ENCODE results near the gene CD47.

CD47 gene

GRCh38 chr3:108070356-108070755, 20.5 kb downstream of the CD47 start:
- TF ChIP-seq, protein P1, sequence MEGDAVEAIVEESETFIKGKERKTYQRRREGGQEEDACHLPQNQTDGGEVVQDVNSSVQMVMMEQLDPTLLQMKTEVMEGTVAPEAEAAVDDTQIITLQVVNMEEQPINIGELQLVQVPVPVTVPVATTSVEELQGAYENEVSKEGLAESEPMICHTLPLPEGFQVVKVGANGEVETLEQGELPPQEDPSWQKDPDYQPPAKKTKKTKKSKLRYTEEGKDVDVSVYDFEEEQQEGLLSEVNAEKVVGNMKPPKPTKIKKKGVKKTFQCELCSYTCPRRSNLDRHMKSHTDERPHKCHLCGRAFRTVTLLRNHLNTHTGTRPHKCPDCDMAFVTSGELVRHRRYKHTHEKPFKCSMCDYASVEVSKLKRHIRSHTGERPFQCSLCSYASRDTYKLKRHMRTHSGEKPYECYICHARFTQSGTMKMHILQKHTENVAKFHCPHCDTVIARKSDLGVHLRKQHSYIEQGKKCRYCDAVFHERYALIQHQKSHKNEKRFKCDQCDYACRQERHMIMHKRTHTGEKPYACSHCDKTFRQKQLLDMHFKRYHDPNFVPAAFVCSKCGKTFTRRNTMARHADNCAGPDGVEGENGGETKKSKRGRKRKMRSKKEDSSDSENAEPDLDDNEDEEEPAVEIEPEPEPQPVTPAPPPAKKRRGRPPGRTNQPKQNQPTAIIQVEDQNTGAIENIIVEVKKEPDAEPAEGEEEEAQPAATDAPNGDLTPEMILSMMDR (conservative IDR thresholded peaks at IDR 0.05; ENCODE audit: low read depth, low read length), result no peak
- H3K4me3 ChIP-seq (ENCODE audit: low read depth, low read length), result no peak overlapping the region
- DNase-seq (ENCODE audit: low read depth), result no peak

DNA sequence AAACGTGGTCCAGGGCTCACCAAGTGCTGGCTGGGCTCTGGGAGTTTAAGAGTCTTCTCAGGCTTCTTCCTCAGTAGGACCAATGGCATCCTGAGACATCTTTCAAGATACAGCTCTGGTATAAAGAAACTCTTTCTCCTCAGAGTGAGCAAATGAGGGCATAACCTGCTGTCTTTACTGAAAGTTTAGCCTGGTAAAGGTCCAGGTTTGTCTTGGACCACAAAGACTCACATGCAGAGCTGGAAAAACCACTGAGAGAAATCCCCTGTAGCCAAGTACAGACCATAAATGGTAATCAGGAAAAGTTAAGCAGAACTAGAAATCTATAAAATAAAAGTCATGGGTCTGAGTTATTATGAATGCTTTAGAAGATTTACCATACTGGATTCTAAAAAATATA, 23.1 kb downstream of the CD47 start:
- no peak overlapping the region for H3K4me3 ChIP-seq (ENCODE audit: low read depth, low read length)
- TF ChIP-seq, protein P1 (conservative IDR thresholded peaks at IDR 0.05; ENCODE audit: low read depth, low read length), result no peak
- peak; percentile 46 for DNase-seq (ENCODE audit: low read depth)

- TF ChIP-seq, protein P1 (conservative IDR thresholded peaks at IDR 0.05; ENCODE audit: low read depth, low read length), result no peak
- H3K4me3 ChIP-seq (ENCODE audit: low read depth, low read length), result no peak overlapping the region
- DNase-seq (ENCODE audit: low read depth), result no peak
Observed at GRCh38 chr3:108065096-108065495, 25.7 kb downstream of the CD47 start.

DNA sequence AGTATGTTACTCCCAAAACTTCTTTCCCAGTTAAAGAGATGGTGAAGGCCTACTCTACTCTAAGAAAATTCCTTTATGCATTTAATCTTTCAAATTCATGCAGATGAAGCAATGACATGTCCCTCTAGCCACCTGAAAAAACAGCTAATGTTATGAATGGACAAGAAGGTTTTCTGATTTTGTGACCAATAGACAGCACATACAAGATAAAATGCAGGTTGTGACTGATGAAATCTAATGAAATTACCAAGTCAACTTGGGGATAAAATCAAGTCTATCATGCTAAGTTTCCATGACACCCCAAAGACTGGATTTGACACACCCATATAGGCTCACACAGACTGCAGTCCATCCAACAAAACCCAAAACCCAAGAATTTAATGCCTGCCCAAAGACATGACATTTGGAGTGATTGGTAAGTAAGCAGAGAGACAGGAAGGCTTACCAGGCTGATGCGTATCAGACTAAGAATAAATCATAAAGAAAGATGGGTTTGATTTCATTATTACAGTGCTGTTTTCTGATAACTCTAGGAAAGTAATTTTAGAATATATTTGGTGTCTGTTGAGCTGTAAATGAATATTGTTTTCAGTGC, 26.4 kb downstream of the CD47 start:
- TF ChIP-seq, protein P1 (conservative IDR thresholded peaks at IDR 0.05; ENCODE audit: low read depth, low read length), result no peak
- DNase-seq (ENCODE audit: low read depth), result no peak
- H3K4me3 ChIP-seq (ENCODE audit: low read depth, low read length), result no peak overlapping the region

DNA sequence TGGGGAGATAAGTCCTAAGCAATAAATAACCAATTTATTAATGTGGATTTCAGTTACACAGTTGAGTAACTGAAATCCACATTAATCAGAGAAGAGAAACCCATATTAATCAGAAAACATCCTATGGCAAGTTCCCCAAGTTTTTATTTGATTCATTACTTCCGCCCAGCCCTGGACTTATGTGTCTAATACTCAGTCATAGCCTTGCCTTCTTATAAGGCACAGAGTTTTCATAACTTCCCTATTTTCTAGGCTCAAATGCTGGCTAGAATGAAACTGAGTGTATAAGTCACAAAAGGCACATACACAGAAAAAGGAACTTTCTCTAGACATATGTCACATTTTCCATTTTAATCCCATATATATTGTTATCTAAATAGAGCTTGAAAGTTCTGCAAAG, 28.8 kb downstream of the CD47 start:
- TF ChIP-seq, protein P1 (conservative IDR thresholded peaks at IDR 0.05; ENCODE audit: low read depth, low read length), result no peak
- no peak for DNase-seq (ENCODE audit: low read depth)
- no peak overlapping the region for H3K4me3 ChIP-seq (ENCODE audit: low read depth, low read length)

- peak; percentile 33 for DNase-seq (ENCODE audit: low read depth)
- TF ChIP-seq, protein P1 (conservative IDR thresholded peaks at IDR 0.05; ENCODE audit: low read depth, low read length), result no peak
- H3K4me3 ChIP-seq (ENCODE audit: low read depth, low read length), result no peak overlapping the region
Observed at GRCh38 chr3:108060331-108060730, 30.5 kb downstream of the CD47 start.

GRCh38 chr3:108055931-108056330, 34.9 kb downstream of the CD47 start:
- TF ChIP-seq, protein P1 (conservative IDR thresholded peaks at IDR 0.05; ENCODE audit: low read depth, low read length), result no peak
- no peak overlapping the region for H3K4me3 ChIP-seq (ENCODE audit: low read depth, low read length)
- DNase-seq (ENCODE audit: low read depth), result no peak
